Activated B cell treated with CpG ODN at 0.5 μM for 24 hours (primary cell): ENCODE data around the gene COX7A2. TPM values are rescaled to one million over a fixed set of nuclear protein-coding genes. Genes with fewer than 3 reads are reported as not detected.

ENCODE experiments used
- ATAC-seq: fragments of 200-7000 bp; cut with Tn5 transposase; one replicate; pipeline ENCODE4 v1.10.0; 2021; ENCODE audit warnings: low read depth, mild to moderate bottlenecking, moderate library complexity
- CTCF ChIA-PET: fragments of 350-600 bp; sonication (Branson Sonifier 250); formaldehyde crosslinking; loops from one replicate; lab custom pipeline; 2021; ENCODE audit warnings: antibody characterized with exemption; lab: Charles Lee
- POLR2A ChIA-PET: fragments of 350-600 bp; sonication (Branson Sonifier 250); formaldehyde crosslinking; loops from one replicate; lab custom pipeline; 2021; ENCODE audit warnings: antibody characterized with exemption; lab: Charles Lee
- DNase-seq: peaks from one replicate; pipeline ENCODE4 v3.0.0; 2022
- H3K27ac Mint-ChIP-seq: one replicate; pipeline ENCODE4 v1.8.0; 2020; ENCODE audit warnings: mixed read lengths
- H3K27me3 Mint-ChIP-seq: one replicate; pipeline ENCODE4 v1.8.0; 2021; ENCODE audit warnings: mixed read lengths
- H3K36me3 Mint-ChIP-seq: one replicate; pipeline ENCODE4 v1.8.0; 2021; ENCODE audit warnings: low read depth, mixed read lengths
- H3K4me1 Mint-ChIP-seq: one replicate; pipeline ENCODE4 v1.8.0; 2021; ENCODE audit warnings: mixed read lengths
- H3K4me3 Mint-ChIP-seq: one replicate; pipeline ENCODE4 v1.8.0; 2020; ENCODE audit warnings: mild to moderate bottlenecking, mixed read lengths
- H3K9me3 Mint-ChIP-seq: one replicate; pipeline ENCODE4 v1.8.0; 2020; ENCODE audit warnings: mixed read lengths
- intact Hi-C: fragments of 100-400 bp; cut with micrococcal nuclease; formaldehyde crosslinking; loops from one replicate; pipeline ENCODE4 v1.15.1; 2024
- total RNA-seq: library from RNA; stranded (reverse); gene quantifications from 2 replicates; pipeline ENCODE4 v1.2.3, GENCODE V29; 2022
- TF ChIP-seq, protein P1 (sequence below): fragments of 200-600 bp; IDR thresholded peaks from one replicate; pipeline ENCODE4 v1.8.0; 2022; ENCODE audit warnings: antibody characterized with exemption, mild to moderate bottlenecking

The COX7A2 gene
- total RNA-seq, 1 donor from 2014 or later: 259 TPM

DNA sequence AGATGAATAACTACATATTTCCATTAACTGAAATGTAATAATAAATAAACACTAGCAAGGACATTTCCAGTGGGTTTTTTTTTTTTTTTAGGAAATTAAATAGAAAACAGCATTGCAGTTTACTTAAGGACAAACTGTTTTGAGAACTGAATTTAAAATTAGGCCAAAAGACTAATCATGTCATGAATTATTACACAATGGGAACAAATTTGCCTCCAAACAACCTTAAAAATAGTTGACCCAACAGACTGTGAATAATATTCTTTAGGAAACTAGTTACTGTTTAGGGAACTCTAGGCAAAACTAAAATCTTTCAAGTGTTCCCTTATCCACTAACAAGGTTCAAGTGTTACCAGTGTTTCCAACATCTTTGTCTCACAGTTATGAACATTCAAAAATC is 21.3 kb downstream of the COX7A2 start:
- intact Hi-C loops: no loop called here
- Mint-ChIP-seq H3K27me3 (peaks cover 34% of the 10 kb centered on the region), H3K4me1 (peaks cover under 1% of the 10 kb centered on the region), H3K27ac (no peak overlapping the region), H3K36me3 (no peaks in the 10 kb centered on the region), H3K4me3 (no peak overlapping the region), H3K9me3 (no peaks in the 10 kb centered on the region)
- no peak for ATAC-seq
- POLR2A ChIA-PET: interaction anchor here (0.5 kb wide), 1 partner anchor 1568 kb away, joined by 10 read pairs; no protein-coding TSS in a partner anchor
- no peak for DNase-seq
- TF ChIP-seq, protein P1, sequence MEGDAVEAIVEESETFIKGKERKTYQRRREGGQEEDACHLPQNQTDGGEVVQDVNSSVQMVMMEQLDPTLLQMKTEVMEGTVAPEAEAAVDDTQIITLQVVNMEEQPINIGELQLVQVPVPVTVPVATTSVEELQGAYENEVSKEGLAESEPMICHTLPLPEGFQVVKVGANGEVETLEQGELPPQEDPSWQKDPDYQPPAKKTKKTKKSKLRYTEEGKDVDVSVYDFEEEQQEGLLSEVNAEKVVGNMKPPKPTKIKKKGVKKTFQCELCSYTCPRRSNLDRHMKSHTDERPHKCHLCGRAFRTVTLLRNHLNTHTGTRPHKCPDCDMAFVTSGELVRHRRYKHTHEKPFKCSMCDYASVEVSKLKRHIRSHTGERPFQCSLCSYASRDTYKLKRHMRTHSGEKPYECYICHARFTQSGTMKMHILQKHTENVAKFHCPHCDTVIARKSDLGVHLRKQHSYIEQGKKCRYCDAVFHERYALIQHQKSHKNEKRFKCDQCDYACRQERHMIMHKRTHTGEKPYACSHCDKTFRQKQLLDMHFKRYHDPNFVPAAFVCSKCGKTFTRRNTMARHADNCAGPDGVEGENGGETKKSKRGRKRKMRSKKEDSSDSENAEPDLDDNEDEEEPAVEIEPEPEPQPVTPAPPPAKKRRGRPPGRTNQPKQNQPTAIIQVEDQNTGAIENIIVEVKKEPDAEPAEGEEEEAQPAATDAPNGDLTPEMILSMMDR: no peak
- CTCF ChIA-PET: no interaction called here

DNA sequence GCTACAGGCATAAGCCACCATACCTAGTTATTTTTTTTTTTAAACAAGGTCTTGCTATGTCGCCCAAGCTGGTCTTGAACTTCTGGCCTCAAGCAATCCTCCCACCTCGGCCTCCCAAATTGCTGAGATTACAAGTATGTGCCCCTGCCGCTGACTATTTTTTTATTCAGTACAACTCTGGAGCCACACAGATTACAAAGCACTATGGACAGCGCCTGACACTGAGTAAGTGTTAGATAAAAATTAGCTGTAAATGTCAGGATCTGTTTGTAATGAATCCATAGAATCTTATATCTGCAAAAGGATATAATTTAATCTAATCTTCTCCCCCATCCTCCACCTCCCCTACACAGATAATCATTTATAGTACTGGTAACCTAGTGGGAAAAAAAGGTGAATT is 22.5 kb downstream of the COX7A2 start:
- Mint-ChIP-seq H3K27me3 (peaks cover 40% of the 10 kb centered on the region), H3K4me1 (peaks cover 2% of the 10 kb centered on the region), H3K4me3 (no peak overlapping the region), H3K36me3 (no peaks in the 10 kb centered on the region), H3K27ac (no peak overlapping the region), H3K9me3 (no peaks in the 10 kb centered on the region)
- ATAC-seq: no peak
- TF ChIP-seq, protein P1: no peak
- ChIA-PET POLR2A (no interaction called here), CTCF (interaction anchor here (1.3 to 2.3 kb wide), 3 partner anchors 10 to 12 kb away, joined by 4 to 9 read pairs (median 4); no protein-coding TSS in a partner anchor)
- DNase-seq: no peak
- intact Hi-C loops: no loop called here

DNA sequence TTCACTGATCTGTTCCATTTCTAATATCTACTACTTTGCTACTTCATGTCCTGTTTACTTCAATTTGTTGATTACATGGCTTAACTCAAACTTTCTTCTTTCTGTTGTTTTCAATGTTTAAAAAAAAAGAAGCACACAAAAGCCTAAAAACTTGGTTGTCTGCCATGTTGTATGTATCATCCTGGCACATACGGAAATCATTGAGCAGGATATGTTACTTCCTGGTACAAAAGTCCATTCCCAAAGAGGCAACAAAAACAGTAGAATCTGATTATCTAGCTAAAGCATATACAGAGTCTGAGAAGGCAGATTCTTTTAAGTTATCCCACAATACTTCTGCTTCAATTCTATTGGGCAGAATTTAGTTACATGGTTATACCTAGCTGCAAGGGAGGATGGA is 23.2 kb downstream of the COX7A2 start:
- DNase-seq (no peak), ATAC-seq (no peak)
- ChIA-PET CTCF (interaction anchor here (1.3 to 2.3 kb wide), 3 partner anchors 9 to 11 kb away, joined by 4 to 9 read pairs (median 4); no protein-coding TSS in a partner anchor), POLR2A (no interaction called here)
- no peaks in the 10 kb centered on the region for H3K9me3 Mint-ChIP-seq
- no peak overlapping the region for H3K4me3 Mint-ChIP-seq
- intact Hi-C loops: no loop called here
- H3K36me3 Mint-ChIP-seq: no peaks in the 10 kb centered on the region
- H3K4me1 Mint-ChIP-seq: peaks cover 2% of the 10 kb centered on the region
- no peak overlapping the region for H3K27ac Mint-ChIP-seq
- TF ChIP-seq, protein P1: no peak
- peaks cover 39% of the 10 kb centered on the region for H3K27me3 Mint-ChIP-seq

DNA sequence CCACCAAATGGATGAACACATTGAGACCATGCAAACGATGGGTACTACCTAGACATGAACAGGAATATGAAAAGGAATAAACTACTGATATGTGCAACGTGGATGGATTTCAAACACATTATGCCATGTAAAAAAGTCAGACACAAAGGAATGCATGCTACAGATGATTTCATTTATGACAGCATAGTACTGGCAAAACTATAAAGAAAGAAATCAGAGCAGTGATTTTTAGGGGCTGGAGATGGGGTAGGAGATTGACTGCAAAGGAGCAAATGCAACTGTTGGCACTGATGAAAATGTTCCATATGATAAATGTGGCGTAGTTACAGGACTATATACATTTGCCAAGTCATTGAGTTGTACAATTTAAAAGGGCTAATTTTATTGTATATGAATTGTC is 24.3 kb downstream of the COX7A2 start:
- Mint-ChIP-seq H3K9me3 (no peaks in the 10 kb centered on the region), H3K27me3 (peaks cover 40% of the 10 kb centered on the region), H3K4me1 (peaks cover 2% of the 10 kb centered on the region), H3K4me3 (no peak overlapping the region), H3K36me3 (no peaks in the 10 kb centered on the region), H3K27ac (no peak overlapping the region)
- no peak for DNase-seq
- TF ChIP-seq, protein P1: no peak
- ChIA-PET CTCF (interaction anchor here (2.3 kb wide), 1 partner anchor 10 kb away, joined by 9 read pairs; no protein-coding TSS in a partner anchor), POLR2A (no interaction called here)
- no peak for ATAC-seq
- intact Hi-C loops: no loop called here

DNA sequence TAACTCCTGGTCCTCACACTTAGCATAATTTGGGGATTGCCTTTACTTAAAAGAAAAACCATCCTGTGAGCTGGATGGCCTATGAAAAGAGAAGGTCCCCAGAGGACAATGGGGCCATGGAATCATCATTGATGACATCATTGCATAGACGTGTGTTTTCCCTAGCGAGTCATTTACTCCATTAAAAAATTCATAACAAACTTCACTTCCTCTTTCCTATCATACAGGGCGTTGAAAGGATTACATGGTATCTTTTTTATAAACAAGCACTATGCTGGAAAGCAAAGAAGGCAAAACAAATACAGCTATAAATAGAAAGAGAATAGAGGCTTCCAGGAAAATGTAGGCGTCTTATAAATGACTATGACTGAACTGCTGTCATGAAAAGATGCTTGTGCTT is 26.4 kb downstream of the COX7A2 start:
- Mint-ChIP-seq H3K9me3 (no peaks in the 10 kb centered on the region), H3K36me3 (no peaks in the 10 kb centered on the region), H3K4me3 (no peak overlapping the region), H3K4me1 (peaks cover 2% of the 10 kb centered on the region), H3K27ac (no peak overlapping the region), H3K27me3 (peaks cover 37% of the 10 kb centered on the region)
- CTCF ChIA-PET: no interaction called here
- POLR2A ChIA-PET: no interaction called here
- intact Hi-C loops: no loop called here
- no peak for DNase-seq
- no peak for ATAC-seq
- TF ChIP-seq, protein P1: no peak
